Ovary (tissue), 9 donors: ENCODE measurements around the gene ARID5B. TPM values are rescaled to one million over a fixed set of nuclear protein-coding genes. Genes with fewer than 3 reads are reported as not detected.

ENCODE experiments used
- DNase-seq, 5 donors: peaks; one replicate each; pipeline ENCODE4 v3.0.0-alpha.2; 2019 to 2020
- H3K27ac ChIP-seq, 2 donors: fragments of 200-600 bp; one replicate each; pipeline versions ENCODE4 v1.5.1 to v1.8.0; 2019 to 2022
- H3K27me3 ChIP-seq: fragments of 200-600 bp; one replicate; pipeline ENCODE4 v1.8.0; 2022
- H3K36me3 ChIP-seq: fragments of 200-600 bp; sonication (generic); one replicate; pipeline ENCODE4 v1.5.1; 2019
- H3K4me1 ChIP-seq: one replicate; pipeline ENCODE4 v1.8.1; 2013; ENCODE audit warnings: mild to moderate bottlenecking, moderate library complexity; ENCODE audit not compliant: insufficient read depth
- H3K4me3 ChIP-seq: fragments of 200-600 bp; sonication (generic); one replicate; pipeline ENCODE4 v1.5.1; 2017
- H3K9me3 ChIP-seq, 2 donors: fragments of 200-600 bp in 1 of 2; sonication (generic) in 1 of 2; one replicate each; pipeline versions ENCODE4 v1.5.1 to v1.8.1; 2013 to 2019; ENCODE audit warnings: mild to moderate bottlenecking in 1 of 2, moderate library complexity in 1 of 2
- EP300 ChIP-seq: sonication (generic); formaldehyde crosslinking; IDR thresholded peaks from one replicate; pipeline ENCODE4 v1.6.1; 2017; ENCODE audit warnings: antibody characterized with exemption
- POLR2A ChIP-seq: fragments of 450-650 bp; IDR thresholded peaks from one replicate; pipeline ENCODE4 v1.6.1; 2017; ENCODE audit warnings: antibody characterized with exemption, mild to moderate bottlenecking, moderate library complexity
- WGBS, 3 donors: extraction: QIAGEN DNeasy Blood & Tissue Kit in 1 of 3; methylation state at CpG; one replicate each; pipeline versions ENCODE4 v1.1.5 to v1.1.7; 2013 to 2017; 5-methylcytosine and 5-hydroxymethylcytosine counted together
- intact Hi-C, 4 donors: fragments of 100-400 bp; cut with DNase I; formaldehyde crosslinking; loops; one replicate each; pipeline versions ENCODE4 v1.11.0 to v1.15.1; 2022 to 2023
- polyA plus RNA-seq, 2 donors: library from polyadenylated mRNA; stranded (reverse); fragments of 200-250 nt in 1 of 2; fragments of 350-450 nt in 1 of 2; fragmentation: Illumina TruSeq in 1 of 2; extraction: RNeasy Lipid Tissue Mini Kit (QIAGEN cat#74804) in 1 of 2; gene quantifications; one replicate each; pipeline ENCODE4 v1.2.3, GENCODE V29; 2013 to 2014
- total RNA-seq, 7 donors: library from RNA; depleted of rRNA in 2 of 7; stranded (reverse); fragments of >200 nt in 2 of 7; fragmentation: NEBNext Ultra II Directional in 3 of 7; extraction: Animal tissue kit (Norgen Biotek cat#: 25700) in 3 of 7; gene quantifications; one replicate each; pipeline versions ENCODE4 v1.1.0 to v1.2.4, GENCODE V29; 2016 to 2023
- TF ChIP-seq, protein P1 (sequence below), 3 donors: fragments of 450-650 bp in 2 of 3; fragments of 200-600 bp in 1 of 3; IDR thresholded peaks; one replicate each; pipeline versions ENCODE4 v1.5.1 to v1.8.0; 2016 to 2022; ENCODE audit warnings: antibody characterized with exemption in 3 of 3, mild to moderate bottlenecking in 1 of 3
- donor health status: DM: no; HTN: no; CAD: no; lungs with moderate emphysema.
- donor health status: DM: no; HTN: no; CAD: no.
- donor health status: Bipolar disorder and iron deficiency.
- donor health status: DM: yes; HTN: yes; CAD: no.
- donor health status: DM: no; HTN: no; CAD: no.
- donor health status: DM: yes; HTN: yes; CAD: no.

ARID5B gene
- total and polyA plus RNA-seq, 9 donors: 18.3 to 61.8 (median 28.3) TPM

DNA sequence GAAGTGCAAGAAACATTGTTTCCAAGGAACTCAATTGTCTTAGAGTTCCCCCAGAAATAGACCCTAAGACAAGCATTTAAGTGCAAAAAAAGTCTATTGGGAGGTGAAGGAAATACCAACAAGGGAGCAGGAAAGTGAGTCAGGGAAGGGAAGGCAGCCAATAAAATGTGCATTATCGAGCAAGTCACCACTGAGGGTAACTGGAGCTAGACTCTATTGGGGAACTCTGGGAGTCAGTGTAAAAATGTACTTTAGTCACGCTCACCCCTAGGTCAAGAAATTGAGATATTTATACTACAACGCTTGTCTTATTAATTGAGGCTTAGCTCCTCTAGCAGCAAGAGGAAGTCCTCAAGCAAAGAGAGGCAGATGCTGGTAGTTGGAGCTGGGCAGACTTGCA lies 229.4 kb downstream of the ARID5B start:
- Histone ChIP-seq H3K36me3 (no peaks in the 10 kb centered on the region), H3K4me3 (no peak overlapping the region), H3K27ac (no peak overlapping the region), H3K9me3 (no peaks in the 10 kb centered on the region), H3K4me1 (no peaks in the 10 kb centered on the region), H3K27me3 (no peaks in the 10 kb centered on the region)
- TF ChIP-seq, protein P1, sequence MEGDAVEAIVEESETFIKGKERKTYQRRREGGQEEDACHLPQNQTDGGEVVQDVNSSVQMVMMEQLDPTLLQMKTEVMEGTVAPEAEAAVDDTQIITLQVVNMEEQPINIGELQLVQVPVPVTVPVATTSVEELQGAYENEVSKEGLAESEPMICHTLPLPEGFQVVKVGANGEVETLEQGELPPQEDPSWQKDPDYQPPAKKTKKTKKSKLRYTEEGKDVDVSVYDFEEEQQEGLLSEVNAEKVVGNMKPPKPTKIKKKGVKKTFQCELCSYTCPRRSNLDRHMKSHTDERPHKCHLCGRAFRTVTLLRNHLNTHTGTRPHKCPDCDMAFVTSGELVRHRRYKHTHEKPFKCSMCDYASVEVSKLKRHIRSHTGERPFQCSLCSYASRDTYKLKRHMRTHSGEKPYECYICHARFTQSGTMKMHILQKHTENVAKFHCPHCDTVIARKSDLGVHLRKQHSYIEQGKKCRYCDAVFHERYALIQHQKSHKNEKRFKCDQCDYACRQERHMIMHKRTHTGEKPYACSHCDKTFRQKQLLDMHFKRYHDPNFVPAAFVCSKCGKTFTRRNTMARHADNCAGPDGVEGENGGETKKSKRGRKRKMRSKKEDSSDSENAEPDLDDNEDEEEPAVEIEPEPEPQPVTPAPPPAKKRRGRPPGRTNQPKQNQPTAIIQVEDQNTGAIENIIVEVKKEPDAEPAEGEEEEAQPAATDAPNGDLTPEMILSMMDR (IDR thresholded peaks at IDR 0.05): no peak
- TF ChIP-seq POLR2A: no peak
- no peak for TF ChIP-seq EP300
- 63 to 75% (median 70%) methylated on average over 3 of the region's 3 CpGs for WGBS, 3 donors
- intact Hi-C loops: no loop called here
- no peak for DNase-seq

DNA sequence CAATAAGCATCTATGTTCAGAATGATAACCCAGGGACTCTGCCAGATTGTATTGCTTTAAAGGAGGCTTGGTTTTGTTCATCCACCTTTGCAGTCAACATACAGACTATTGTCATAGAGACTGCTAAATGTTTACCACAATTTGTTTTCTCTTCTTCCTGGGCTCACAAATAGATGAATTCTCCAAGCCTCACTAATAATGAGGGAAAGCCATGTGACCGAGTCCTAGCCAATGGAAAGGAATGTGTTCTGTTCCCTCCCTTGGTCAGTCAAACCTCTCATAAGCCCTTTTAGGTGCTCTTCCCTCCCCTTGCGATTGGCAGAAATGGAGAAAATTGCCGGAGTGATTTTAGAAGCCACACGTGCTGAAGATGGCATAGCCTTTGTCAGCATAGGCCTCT lies 230.2 kb downstream of the ARID5B start:
- TF ChIP-seq EP300: no peak
- Histone ChIP-seq H3K27me3 (no peaks in the 10 kb centered on the region), H3K36me3 (no peaks in the 10 kb centered on the region), H3K4me1 (no peaks in the 10 kb centered on the region), H3K4me3 (no peak overlapping the region), H3K9me3 (no peaks in the 10 kb centered on the region), H3K27ac (no peak overlapping the region)
- 94 to 98% (median 94%) methylated on average over 4 of the region's 4 CpGs for WGBS, 3 donors
- intact Hi-C loops: no loop called here
- no peak for DNase-seq

DNA sequence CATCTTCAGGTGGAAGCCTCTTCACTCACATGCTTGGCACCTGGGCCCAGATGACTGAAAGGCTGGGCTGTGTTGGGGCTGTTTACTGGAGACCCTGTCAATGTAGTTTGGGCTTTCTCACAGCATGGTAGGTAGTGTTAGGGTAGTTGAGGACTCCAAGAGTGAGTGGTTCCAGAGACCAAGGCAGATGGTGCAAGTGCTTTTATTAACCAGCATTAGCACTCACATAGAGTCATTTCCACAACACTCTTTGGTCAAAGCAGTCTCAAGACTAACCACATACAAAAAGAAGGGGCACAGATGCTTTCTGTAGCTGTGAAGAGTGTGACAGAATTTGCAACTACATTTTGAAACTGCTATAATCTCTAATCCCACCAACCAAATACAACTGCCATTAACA lies 232.1 kb downstream of the ARID5B start:
- H3K27me3 ChIP-seq: no peaks in the 10 kb centered on the region
- no peak for DNase-seq
- H3K36me3 ChIP-seq: no peaks in the 10 kb centered on the region
- H3K4me3 ChIP-seq: no peak overlapping the region
- no peaks in the 10 kb centered on the region for H3K4me1 ChIP-seq
- no peak overlapping the region for H3K27ac ChIP-seq
- H3K9me3 ChIP-seq: no peaks in the 10 kb centered on the region
- TF ChIP-seq, protein P1 (IDR thresholded peaks at IDR 0.05): no peak
- no peak for TF ChIP-seq POLR2A
- TF ChIP-seq EP300: no peak
- intact Hi-C loops: no loop called here

DNA sequence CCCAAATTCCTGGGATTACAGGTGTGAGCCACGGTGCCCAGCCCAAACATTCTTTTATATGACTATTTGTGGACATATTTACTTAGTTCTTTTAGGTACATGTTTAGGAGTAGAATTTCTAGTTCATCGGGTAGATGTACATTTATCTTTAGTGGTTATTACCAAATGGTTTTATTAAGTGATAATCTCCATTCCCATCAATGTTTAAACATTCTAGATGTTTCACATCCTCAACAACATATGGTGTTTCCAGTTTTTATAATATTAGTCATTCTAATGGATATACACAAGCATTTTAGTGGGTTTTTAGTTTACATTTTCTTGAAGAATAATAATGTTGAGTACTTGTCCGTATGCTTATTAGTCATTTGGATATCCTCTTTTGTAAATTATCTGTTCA lies 235.4 kb downstream of the ARID5B start:
- H3K27ac ChIP-seq: no peak overlapping the region
- no peaks in the 10 kb centered on the region for H3K9me3 ChIP-seq
- DNase-seq: no peak
- no peaks in the 10 kb centered on the region for H3K27me3 ChIP-seq
- intact Hi-C loops: no loop called here
- WGBS, 3 donors: 55 to 73% (median 60%) methylated on average over 3 of the region's 3 CpGs
- no peaks in the 10 kb centered on the region for H3K36me3 ChIP-seq
- no peak overlapping the region for H3K4me3 ChIP-seq
- no peaks in the 10 kb centered on the region for H3K4me1 ChIP-seq
- no peak for TF ChIP-seq EP300
- TF ChIP-seq, protein P1 (IDR thresholded peaks at IDR 0.05): no peak
- TF ChIP-seq POLR2A: no peak

Other genes starting within 250 kb of the ARID5B start
- 10 to 100 TPM in 1 of 7 donors, 1 to 10 TPM in 1, under 1 TPM in 5; 0.15 to 10.1 (median 0.55) TPM for gene CABCOCO1, start 238.8 kb upstream of the ARID5B start, total RNA-seq
- under 1 TPM; 0.38 to 0.84 TPM for gene CABCOCO1, start 238.8 kb upstream of the ARID5B start, polyA plus RNA-seq